CD14-positive monocyte (primary cell): ENCODE data around the gene GLOD5. TPM values are rescaled to one million over a fixed set of nuclear protein-coding genes. Genes with fewer than 3 reads are reported as not detected.

Experiments
- DNase-seq, 3 donors: peaks; one replicate each; pipeline ENCODE4 v3.0.0-alpha.2; 2011 to 2022
- H2AFZ ChIP-seq: 2 replicates; pipeline ENCODE4 v1.6.0; 2012; ENCODE audit warnings: mild to moderate bottlenecking, low read depth, low read length, inconsistent platforms; ENCODE audit not compliant: insufficient read depth, poor library complexity, severe bottlenecking
- H3K27ac ChIP-seq, 2 donors: 1 replicate in 1 of 2; 2 replicates in 1 of 2; pipeline ENCODE4 v1.5.1; 2012 to 2013; ENCODE audit warnings: low read length in 2 of 2, control low read depth in 1 of 2, inconsistent platforms in 1 of 2, low read depth in 1 of 2, mild to moderate bottlenecking in 1 of 2
- H3K27me3 ChIP-seq, 2 donors: one replicate each; pipeline versions ENCODE4 v1.6.0 to v1.6.1; 2011 to 2013; ENCODE audit warnings: low read length in 2 of 2; ENCODE audit not compliant: control insufficient read depth in 2 of 2, insufficient read depth in 2 of 2
- H3K36me3 ChIP-seq, 2 donors: replicated peaks in 1 of 2; 1 replicate in 1 of 2; 2 replicates in 1 of 2; pipeline versions ENCODE4 v1.5.1 to v1.6.1; 2012 to 2013; ENCODE audit warnings: low read length in 2 of 2, control low read depth in 1 of 2, inconsistent platforms in 1 of 2, mild to moderate bottlenecking in 1 of 2; ENCODE audit not compliant: insufficient read depth in 2 of 2, control insufficient read depth in 1 of 2
- H3K4me1 ChIP-seq, 2 donors: 1 replicate in 1 of 2; 2 replicates in 1 of 2; pipeline versions ENCODE4 v1.5.1 to v1.6.1; 2012 to 2013; ENCODE audit warnings: low read length in 2 of 2, control low read depth in 1 of 2, inconsistent platforms in 1 of 2, mild to moderate bottlenecking in 1 of 2, moderate library complexity in 1 of 2; ENCODE audit not compliant: insufficient read depth in 2 of 2, control insufficient read depth in 1 of 2
- H3K4me2 ChIP-seq: replicated peaks from 2 replicates; pipeline ENCODE3; 2012; ENCODE audit warnings: low read length, moderate library complexity, mild to moderate bottlenecking; ENCODE audit not compliant: poor library complexity, severe bottlenecking; ENCODE audit errors: extremely low read depth
- H3K4me3 ChIP-seq, 3 experiments: fragments of 200-600 bp in 1 of 3; sonication (generic) in 1 of 3; replicated peaks in 1 of 3; 1 replicate in 2 of 3; 2 replicates in 1 of 3; pipeline ENCODE4 v1.5.1; 2011 to 2013; ENCODE audit warnings: low read length in 3 of 3, mild to moderate bottlenecking in 3 of 3, control low read depth in 2 of 3, low read depth in 2 of 3, inconsistent platforms in 1 of 3, moderate library complexity in 1 of 3
- H3K79me2 ChIP-seq: 2 replicates; pipeline ENCODE4 v1.6.0; 2012; ENCODE audit warnings: mild to moderate bottlenecking, control low read depth, inconsistent platforms, low read length, moderate library complexity; ENCODE audit not compliant: insufficient read depth
- H3K9ac ChIP-seq: 2 replicates; pipeline ENCODE4 v1.6.0; 2017; ENCODE audit warnings: low read length, mild to moderate bottlenecking; ENCODE audit not compliant: insufficient read depth, poor library complexity, severe bottlenecking
- H3K9me3 ChIP-seq, 2 donors: replicated peaks in 1 of 2; 1 replicate in 1 of 2; 2 replicates in 1 of 2; pipeline versions ENCODE4 v1.5.1 to v1.6.1; 2012 to 2013; ENCODE audit warnings: low read length in 2 of 2, control low read depth in 1 of 2; ENCODE audit not compliant: control insufficient read depth in 1 of 2, insufficient read depth in 1 of 2
- H4K20me1 ChIP-seq: 2 replicates; pipeline ENCODE4 v1.6.0; 2012; ENCODE audit warnings: mild to moderate bottlenecking, low read length, control low read depth, moderate library complexity; ENCODE audit not compliant: insufficient read depth
- H3K27ac Mint-ChIP-seq, 7 donors: one replicate each; pipeline ENCODE4 v1.8.0; 2020; ENCODE audit warnings: mild to moderate bottlenecking in 7 of 7, mixed read lengths in 7 of 7, moderate library complexity in 6 of 7, inconsistent platforms in 2 of 7
- H3K27me3 Mint-ChIP-seq, 3 donors: one replicate each; pipeline ENCODE4 v1.8.0; 2021 to 2022; ENCODE audit warnings: low read depth in 3 of 3, mild to moderate bottlenecking in 3 of 3, mixed read lengths in 3 of 3, moderate library complexity in 3 of 3, inconsistent platforms in 1 of 3
- H3K36me3 Mint-ChIP-seq, 2 donors: one replicate each; pipeline ENCODE4 v1.8.0; 2020; ENCODE audit warnings: mixed read lengths in 2 of 2, inconsistent platforms in 1 of 2, mild to moderate bottlenecking in 1 of 2
- H3K4me1 Mint-ChIP-seq: one replicate; pipeline ENCODE4 v1.8.0; 2020; ENCODE audit warnings: mild to moderate bottlenecking, mixed read lengths
- H3K4me3 Mint-ChIP-seq, 2 donors: one replicate each; pipeline ENCODE4 v1.8.0; 2020; ENCODE audit warnings: mild to moderate bottlenecking in 2 of 2, mixed read lengths in 2 of 2, moderate library complexity in 1 of 2
- H3K9me3 Mint-ChIP-seq, 7 donors: one replicate each; pipeline ENCODE4 v1.8.0; 2020 to 2022; ENCODE audit warnings: mixed read lengths in 7 of 7, mild to moderate bottlenecking in 6 of 7, moderate library complexity in 6 of 7, inconsistent platforms in 2 of 7
- WGBS: methylation state at CpG from one replicate; pipeline ENCODE4 v1.1.5; 2013; ENCODE audit warnings: missing lambda C conversion rate; ENCODE audit not compliant: insufficient coverage; 5-methylcytosine and 5-hydroxymethylcytosine counted together
- intact Hi-C, 2 donors: fragments of 100-400 bp; cut with micrococcal nuclease; formaldehyde crosslinking; loops; one replicate each; pipeline versions ENCODE4 v1.15.0 to v1.15.1; 2023
- polyA plus RNA-seq, 3 donors: library from polyadenylated mRNA; depleted of rRNA in 1 of 3; unstranded in 2 of 3; stranded (reverse) in 1 of 3; fragments of 300-500 nt in 2 of 3; fragments of >200 nt in 1 of 3; fragmentation: Illumina TruSeq in 2 of 3; gene quantifications; 1 replicate in 2 of 3; 2 replicates in 1 of 3; pipeline ENCODE4 v1.2.3, GENCODE V29; 2012 to 2021
- TF ChIP-seq, protein P1 (sequence below): fragments of 200-600 bp; IDR thresholded peaks from one replicate; pipeline ENCODE4 v1.8.0; 2022; ENCODE audit warnings: antibody characterized with exemption, mild to moderate bottlenecking

The GLOD5 gene
- polyA plus RNA-seq, 3 donors, result not detected

DNA sequence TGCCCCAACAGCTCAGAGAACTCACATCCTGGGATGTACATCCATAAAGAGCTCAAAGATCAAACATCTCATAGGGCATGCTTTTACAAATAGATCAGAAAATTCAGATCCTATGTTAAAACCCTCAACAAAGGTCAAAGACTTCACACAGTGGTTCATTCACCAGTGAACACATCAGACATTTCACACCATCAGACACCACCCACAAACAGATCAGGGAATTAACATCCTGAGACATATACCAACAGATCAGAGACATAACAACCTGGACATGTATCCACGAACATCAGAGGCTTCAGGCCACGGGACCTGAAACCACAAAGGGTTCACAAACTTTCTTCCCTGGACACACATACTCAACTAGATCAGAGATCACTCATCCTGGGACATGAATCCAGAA, 41.6 kb upstream of the GLOD5 start:
- Histone ChIP-seq H3K36me3 (no peaks in the 10 kb centered on the region), H3K4me3 (no peak overlapping the region), H3K79me2 (no peaks in the 10 kb centered on the region), H4K20me1 (no peaks in the 10 kb centered on the region), H3K4me2 (no peak overlapping the region), H3K27me3 (no peaks in the 10 kb centered on the region), H3K27ac (no peak overlapping the region), H3K4me1 (no peaks in the 10 kb centered on the region), H2AFZ (no peak overlapping the region), H3K9me3 (no peaks in the 10 kb centered on the region), H3K9ac (no peak overlapping the region)
- no peak for DNase-seq
- intact Hi-C loops, result no loop called here
- Mint-ChIP-seq H3K4me3 (no peak overlapping the region), H3K4me1 (no peaks in the 10 kb centered on the region), H3K36me3 (no peaks in the 10 kb centered on the region), H3K27ac (no peak overlapping the region), H3K9me3 (peaks cover 0 to 2% (median 0%) of the 10 kb centered on the region in 7 donors), H3K27me3 (peaks cover 0 to 6% (median 2%) of the 10 kb centered on the region in 3 donors)
- WGBS, result 75% methylated on average over 2 of the region's 2 CpGs
- TF ChIP-seq, protein P1, sequence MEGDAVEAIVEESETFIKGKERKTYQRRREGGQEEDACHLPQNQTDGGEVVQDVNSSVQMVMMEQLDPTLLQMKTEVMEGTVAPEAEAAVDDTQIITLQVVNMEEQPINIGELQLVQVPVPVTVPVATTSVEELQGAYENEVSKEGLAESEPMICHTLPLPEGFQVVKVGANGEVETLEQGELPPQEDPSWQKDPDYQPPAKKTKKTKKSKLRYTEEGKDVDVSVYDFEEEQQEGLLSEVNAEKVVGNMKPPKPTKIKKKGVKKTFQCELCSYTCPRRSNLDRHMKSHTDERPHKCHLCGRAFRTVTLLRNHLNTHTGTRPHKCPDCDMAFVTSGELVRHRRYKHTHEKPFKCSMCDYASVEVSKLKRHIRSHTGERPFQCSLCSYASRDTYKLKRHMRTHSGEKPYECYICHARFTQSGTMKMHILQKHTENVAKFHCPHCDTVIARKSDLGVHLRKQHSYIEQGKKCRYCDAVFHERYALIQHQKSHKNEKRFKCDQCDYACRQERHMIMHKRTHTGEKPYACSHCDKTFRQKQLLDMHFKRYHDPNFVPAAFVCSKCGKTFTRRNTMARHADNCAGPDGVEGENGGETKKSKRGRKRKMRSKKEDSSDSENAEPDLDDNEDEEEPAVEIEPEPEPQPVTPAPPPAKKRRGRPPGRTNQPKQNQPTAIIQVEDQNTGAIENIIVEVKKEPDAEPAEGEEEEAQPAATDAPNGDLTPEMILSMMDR, result no peak

DNA sequence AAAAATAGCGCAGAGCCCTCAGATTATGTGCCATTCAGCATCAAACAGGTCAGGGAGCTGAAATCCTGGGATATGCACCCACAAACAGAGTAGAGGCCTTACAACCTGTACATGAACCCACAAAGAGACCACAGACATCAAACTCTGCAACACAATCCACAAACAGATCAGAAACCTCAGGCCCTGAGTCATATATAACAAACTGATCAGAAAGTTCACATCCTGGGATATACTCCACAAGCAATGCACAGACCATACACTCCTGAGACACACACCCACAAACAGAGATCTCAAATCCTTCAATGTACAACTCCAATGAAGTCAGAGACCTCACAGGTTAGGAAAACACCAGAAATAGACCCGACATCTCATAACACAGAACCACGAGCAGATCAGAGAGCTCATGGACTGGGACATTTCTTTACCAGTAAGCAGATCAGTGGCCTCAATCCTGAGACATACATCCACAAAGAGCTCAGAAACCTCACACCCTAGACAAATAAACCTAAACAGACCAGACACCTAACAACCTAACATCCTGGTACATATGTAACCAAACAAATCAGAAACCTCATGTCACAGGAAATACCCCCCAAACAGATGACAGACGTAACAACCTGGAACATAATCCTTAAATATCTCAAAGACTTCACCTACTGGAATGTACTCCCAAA, 40.8 kb upstream of the GLOD5 start:
- H3K4me3 Mint-ChIP-seq, result no peak overlapping the region
- no peak for DNase-seq
- Histone ChIP-seq H3K36me3 (no peaks in the 10 kb centered on the region), H3K27ac (no peak overlapping the region), H3K4me3 (no peak overlapping the region), H3K9ac (no peak overlapping the region), H3K4me2 (no peak overlapping the region), H2AFZ (no peak overlapping the region), H3K27me3 (no peaks in the 10 kb centered on the region), H3K79me2 (no peaks in the 10 kb centered on the region), H3K4me1 (no peaks in the 10 kb centered on the region), H3K9me3 (no peaks in the 10 kb centered on the region), H4K20me1 (no peaks in the 10 kb centered on the region)
- TF ChIP-seq, protein P1, result no peak
- intact Hi-C loops, result no loop called here
- WGBS, result 85% methylated on average over 4 of the region's 4 CpGs
- peaks cover 0 to 2% (median 0%) of the 10 kb centered on the region in 7 donors for H3K9me3 Mint-ChIP-seq
- H3K36me3 Mint-ChIP-seq, result no peaks in the 10 kb centered on the region
- H3K27ac Mint-ChIP-seq, result no peak overlapping the region
- H3K27me3 Mint-ChIP-seq, result peaks cover 0 to 6% (median 2%) of the 10 kb centered on the region in 3 donors
- H3K4me1 Mint-ChIP-seq, result no peaks in the 10 kb centered on the region
